G401.6 (cell line): Measurements from ENCODE around the gene SRRM4.

ENCODE experiments used
- FAIRE-seq: peaks from 2 replicates; lab custom pipeline; 2012; peaks lifted over from hg19 to GRCh38; lab: Jason Lieb, UNC

Gene SRRM4

DNA sequence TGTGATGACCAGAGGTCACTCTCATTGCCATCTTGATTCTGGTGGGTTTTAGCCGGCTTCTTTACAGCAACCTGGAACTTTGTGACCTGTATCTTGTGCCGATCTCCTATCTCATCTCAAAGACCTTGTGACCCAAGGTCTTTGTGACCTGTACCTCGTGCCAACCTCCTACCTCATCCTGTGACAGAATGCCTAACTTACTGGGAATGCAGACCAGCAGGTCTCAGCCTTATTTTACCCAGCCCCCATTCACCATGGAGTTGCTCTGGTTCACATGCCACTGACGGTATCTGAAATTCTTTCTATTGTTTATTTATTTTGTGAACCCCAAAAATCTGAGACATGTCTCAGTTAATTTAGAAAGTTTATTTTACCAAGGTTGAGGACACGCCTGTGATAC lies 189.9 kb downstream of the SRRM4 start:
- no peak for FAIRE-seq

DNA sequence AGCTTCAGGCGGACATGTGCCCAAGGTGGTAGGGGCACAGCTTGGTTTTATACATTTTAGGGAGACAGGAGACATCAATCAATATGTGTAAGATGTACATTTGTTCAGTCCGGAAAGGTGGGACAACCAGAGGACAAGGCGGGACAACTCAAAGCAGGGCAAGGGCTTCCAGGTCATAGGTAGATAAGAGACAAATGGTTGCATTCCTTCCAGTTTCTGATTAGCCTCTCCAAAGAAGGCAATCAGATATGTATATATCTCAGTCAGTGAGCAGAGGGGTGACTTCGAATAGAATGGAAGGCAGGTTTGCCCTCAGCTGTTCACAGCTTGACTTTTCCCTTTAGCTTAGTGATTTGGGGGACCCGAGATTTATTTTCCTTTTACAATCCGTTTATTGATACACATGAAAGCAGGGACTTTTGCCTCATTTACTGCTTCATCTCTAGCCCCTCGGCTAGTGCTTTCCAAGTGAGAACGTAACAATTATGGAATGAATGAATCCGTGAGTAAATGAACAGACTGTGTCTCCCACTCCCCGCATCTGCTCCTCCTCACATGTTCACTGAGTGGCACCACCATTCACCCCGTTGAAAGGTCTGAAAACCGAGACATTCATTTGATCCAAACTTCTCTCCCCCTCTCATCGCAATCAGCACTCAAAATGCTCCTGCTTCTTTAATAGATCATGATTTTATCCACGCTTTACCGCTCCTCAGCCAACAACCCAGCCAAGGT lies 190.5 kb downstream of the SRRM4 start:
- FAIRE-seq: no peak

DNA sequence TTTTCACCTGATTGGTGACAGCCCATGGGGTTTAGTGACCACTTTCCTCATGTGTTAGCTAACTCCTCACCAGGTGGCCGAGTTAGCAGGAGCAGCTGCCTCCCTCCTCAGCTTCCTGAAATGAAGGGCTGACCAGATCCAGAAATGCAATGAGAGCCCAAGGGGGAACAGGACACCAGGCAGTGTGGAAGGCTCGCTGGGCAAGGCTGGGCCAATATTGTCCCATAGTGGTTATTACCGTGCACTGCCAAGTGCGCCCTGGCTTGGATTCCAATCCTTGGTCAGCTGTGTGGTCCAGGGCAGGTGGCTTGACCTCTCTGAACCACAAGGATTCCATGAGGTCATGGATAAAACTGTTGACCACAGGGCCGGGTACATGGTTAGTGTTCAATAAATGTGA lies 193.7 kb downstream of the SRRM4 start:
- no peak for FAIRE-seq

DNA sequence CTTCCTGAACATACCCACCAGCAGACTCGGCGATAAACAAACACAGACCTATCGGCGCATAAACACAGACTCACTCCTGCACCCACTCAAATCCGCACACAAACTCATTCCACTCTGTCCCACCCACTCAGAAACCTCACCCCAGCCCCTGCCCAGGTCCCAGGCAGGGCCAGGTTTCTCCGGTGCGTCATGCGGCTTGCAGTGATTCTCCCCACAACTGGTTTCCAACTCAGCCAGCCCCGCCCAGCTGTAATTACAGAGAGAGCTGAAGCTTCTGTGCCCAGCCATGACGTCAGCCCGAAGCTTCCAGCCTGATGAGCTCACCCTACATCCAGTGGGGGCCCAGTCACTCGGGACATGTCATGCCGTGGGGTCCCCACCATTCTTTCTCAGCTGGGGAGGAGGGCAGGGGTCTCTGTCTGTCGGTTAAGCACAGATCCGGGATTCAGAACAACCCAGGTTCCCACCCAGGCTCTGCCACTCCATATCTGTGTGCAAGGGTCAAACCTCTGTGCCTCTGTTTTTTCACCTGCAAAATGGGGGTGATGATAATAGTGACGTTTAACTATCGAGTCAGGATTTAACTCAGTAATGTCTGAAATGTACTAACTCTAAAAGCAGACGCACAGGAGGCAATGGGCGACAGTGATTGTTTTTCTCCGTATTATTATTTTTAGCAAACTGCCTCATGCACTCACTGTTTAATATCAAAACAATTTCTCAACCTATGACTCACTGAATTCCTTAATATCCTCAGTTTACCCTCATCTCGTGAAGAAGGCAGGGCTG lies 195.1 kb downstream of the SRRM4 start:
- FAIRE-seq: no peak

DNA sequence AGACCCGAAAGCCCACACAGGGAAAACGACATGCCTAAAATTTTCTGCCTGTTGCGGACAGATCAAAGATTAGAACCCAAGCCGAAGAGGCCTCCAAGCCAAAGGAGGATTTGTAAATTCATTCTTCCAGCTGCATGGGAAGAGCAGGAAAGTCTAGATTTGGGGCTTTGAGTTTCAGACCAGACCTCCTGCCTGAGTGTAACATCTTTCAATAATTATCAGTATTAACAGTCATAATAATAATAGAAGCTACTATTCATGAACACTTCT lies 195.7 kb downstream of the SRRM4 start:
- no peak for FAIRE-seq

DNA sequence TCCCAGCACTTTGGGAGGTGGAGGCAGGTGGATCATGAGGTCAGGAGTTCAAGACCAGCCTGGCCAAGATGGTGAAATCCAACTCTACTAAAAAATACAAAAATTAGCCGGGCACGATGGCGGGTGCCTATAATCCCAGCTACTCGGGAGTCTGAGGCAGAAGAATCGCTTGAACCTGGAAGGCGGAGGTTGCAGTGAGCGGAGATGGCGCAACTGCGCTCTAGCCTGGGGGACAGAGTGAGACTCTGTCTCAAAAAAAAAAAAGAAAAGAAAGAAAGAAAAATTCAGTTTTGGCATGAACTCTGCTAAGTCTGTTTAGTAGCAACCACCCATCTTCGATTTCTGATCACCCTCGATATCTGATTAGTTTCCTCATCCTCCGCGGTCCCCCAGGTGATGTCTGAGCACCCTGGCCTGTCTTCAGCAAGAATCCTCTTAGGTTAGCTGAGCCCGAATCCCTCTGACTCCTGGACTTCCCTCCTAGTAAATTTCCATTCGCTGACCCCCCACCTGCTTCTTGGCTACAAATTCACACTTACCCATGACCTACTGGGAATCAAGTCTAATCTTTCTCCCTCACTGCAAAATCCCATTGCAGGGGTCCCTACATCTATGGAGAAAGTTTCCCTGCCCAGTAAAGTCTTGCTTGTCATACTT lies 196.5 kb downstream of the SRRM4 start:
- FAIRE-seq: no peak

DNA sequence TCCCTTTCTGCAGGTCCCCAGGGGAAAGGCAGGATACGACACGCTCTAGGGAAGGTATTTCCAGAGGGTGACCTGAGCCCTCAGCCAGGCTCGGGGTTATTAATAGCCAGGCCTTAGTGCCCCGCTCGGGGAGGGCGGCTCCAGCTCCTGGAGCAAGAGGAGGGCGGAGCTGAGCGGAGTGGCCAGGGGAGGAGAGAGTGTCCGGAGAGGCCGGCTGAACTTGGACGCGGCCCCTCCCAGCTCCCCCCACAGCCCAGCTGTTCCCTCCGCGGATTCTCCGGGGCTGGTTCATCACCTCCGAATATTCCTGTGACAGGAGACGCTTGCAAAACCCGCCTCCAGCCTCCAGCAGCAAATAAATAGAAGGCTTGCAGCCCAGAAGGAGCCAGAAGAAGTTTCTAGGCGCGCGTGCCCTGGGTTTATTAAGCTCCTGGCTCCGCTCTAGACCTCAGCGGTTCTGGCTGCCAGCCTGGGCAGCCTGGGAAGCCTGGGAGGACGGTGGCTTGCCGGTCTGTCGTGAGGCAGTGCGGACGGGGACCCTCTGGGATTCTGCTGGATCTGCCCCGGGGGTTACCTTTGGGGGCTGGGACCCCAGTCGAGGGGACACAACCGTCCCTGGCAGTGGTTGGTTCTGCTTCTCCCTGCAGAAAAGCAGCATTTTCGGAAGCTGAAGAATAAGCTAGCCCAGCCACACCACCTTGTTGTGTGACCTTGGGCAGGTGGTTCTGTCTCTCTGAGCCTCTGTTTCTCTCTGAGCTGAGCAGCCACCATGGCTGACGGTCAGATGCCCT lies 197.4 kb downstream of the SRRM4 start, which contains the start of gene HSPB8:
HSPB8 (plus strand) TSS at position 388 of the 791 bp plus-strand sequence; CDS start at position 770, 382 bp downstream.
- no peak for FAIRE-seq

DNA sequence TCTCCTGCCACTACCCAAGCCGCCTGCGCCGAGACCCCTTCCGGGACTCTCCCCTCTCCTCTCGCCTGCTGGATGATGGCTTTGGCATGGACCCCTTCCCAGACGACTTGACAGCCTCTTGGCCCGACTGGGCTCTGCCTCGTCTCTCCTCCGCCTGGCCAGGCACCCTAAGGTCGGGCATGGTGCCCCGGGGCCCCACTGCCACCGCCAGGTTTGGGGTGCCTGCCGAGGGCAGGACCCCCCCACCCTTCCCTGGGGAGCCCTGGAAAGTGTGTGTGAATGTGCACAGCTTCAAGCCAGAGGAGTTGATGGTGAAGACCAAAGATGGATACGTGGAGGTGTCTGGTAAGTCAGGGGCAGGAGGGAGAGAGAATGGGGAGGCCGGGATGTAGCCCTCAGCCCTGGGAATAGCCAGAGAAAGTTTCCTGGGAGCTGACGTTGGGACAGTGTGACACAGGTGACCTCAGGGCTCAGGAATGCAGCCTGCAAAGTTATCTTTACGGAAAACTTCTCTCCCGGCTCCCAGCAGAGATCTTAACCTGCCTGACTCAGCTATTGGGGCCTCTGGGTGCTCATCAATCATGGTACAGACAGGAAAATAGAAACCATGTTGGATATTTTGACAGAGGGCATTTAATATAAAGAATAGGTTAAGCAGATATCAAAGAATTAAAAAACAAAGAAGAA lies 198.1 kb downstream of the SRRM4 start:
- no peak for FAIRE-seq

DNA sequence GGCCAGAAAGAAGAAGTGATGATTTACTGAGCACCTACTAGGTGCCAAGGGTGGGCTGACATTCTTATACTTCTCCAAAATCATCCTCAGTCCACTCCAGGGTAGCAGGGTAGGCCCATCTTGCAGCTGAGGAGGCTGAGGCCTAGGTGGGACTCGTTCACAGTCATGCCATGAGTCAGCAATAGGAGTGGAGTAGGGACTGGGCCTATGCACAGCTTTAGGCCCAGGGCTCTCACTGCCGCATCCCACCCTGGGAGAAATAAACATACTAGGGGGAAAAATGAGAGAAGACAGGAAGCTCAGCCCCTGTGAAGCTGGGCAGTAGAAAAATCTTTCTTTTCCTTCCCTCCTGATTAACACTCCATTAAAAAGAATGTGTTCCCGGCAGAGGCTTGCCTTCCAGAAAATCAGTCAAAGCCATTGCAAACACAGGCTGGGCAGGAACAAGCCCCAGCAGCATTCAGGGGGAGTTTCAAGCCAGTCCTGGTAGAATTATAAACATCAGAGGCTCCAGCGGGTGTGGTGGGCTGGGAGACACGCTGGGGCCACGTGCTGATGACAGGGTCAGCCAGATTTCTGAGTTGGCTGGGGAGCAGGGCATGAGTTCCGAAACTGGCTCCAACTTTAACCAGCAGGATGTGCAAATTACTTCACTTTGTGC lies 199.2 kb downstream of the SRRM4 start:
- no peak for FAIRE-seq

DNA sequence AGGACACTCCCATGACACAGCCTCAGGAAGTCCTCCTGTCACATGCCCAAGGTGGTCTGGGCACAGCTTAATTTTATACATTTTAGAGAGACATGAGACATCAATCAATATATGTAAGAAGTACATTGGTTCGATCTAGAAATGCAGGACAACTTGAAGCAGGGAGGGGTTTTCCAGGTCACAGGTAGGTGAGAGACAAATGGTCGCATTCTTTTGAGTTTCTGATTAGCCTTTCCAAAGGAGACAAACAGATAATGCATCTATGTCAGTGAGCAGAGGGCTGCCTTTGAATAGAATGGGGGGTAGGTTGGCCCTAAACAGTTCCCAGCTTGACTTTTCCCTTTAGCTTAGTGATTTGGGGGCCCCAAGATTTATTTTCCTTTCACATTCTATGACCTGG lies 199.9 kb downstream of the SRRM4 start:
- FAIRE-seq: no peak

DNA sequence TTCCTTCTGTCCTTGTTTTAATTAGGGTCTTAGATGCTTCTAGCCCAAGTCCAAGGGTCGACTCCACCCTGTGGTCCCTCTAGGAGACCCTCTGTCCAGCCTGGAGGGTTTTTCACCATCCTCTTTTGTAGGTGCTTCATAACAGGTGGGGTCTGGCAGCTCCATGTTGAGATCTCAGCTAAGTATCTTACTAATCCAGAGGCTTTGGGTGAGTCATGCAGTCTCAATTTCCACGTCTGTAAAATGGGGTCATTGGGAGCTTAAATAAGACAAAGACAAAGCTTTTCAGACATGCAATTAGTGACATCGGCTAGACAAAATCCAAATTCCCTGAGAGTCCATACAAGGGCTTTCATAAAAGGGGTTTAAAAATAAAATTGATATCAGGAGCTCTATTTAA lies 200.6 kb downstream of the SRRM4 start:
- no peak for FAIRE-seq

DNA sequence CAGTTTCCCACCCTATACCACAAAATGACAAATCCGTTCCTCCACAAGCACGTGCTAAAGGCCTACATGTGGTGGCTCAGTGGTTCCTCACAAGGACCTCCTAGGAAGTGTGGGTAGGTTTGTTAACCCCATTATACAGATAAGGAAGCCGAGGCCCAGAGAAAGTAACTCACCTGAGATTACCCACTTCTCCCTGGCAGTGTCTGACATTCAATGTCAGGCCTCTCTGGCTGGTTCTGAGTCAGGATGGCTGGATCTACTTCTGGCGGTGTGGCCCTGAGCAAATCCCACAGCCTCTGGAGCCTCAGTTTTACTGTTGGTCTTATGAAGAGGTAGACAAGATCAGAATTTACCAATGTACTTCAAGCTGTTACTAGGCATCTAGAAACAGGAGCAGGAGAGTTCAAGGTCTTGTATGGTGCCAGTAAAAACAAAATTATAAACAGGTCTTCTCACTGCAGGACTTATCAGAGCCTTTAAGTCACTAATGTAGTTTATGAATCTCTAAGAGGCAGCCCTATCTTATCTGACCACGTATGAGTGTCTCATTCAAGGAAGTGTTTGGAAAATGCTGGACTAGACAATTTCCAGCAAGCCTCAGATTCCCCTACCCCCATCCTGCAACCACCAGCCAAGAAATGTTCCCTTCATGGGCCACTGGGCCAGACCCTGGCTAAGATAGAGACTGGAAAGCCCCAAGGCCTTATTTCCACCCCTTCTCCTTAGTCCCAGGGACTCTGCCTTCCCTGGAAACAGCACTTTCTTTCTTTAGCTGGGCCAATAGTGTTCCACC lies 201.6 kb downstream of the SRRM4 start:
- FAIRE-seq: no peak

DNA sequence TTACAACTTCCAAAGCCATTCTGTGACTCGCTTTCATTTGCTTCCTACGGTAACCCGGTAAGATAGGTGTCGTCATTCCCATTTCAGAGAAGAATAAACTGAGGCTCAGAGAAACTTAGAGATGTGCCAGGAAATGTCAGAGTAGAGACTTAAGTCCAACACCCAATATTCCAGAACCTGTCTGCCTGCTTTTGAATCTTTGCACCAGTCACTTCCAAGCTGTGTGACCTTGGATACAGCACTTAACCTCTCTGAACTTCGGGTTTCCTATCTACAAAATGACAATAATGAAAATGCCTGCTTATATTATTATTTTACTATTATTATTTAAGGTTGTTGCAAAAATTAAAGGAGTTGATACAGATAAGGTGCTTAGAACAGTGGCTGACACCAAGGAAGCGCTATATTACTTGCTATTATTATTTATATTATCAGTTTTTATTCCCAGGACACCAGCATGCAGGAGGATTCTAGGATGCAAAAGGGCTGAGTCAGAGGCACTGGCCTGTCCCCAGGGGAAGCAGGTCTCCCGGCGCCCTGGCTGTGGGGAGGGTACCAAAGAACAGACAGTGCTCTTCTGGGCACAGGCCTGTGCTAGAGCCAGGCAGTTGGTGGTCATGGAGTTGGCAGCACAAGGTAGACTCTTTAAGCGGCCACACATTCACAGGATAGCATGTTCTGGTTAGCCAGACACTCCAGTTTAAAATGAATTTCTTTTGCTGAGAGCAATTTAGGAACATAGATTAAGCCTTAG lies 202.8 kb downstream of the SRRM4 start:
- no peak for FAIRE-seq

DNA sequence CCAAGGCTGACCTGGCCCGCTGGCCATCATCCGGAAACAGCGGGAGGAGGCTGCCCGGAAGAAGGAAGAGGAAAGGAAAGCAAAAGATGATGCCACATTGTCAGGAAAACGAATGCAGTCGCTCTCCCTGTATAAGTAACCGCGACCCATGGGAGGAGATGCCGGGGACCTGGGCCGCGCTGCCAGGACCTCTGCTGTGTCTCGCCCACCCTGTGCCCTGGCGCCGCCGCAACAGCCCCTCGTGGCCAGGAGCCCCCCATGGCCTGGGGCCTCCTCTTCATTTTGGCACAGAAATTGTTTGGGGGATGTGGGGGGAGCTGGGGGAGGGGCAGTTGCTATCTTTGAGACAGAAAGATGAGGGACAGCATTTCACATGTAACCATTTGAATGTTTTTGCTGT lies 213.9 kb downstream of the SRRM4 start:
- no peak for FAIRE-seq

DNA sequence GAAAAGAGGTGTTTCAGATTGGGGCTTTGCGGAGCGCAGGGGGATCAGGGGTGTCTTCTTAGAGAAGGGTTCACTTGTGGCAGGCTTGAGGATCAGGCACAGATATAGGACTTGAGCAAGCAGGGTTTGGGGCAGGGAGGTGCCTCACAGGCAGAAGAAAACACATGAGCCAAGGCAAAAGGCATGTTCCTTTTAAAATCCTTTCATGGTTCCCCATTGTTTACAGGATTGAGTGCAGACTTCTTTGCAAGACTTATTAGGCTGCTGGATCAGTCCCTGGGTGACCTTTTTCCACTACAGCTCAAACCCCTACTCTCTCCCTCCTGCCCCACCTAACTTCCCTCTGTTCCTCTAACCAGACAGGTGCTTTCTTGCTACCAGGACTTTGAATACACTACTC lies 217.1 kb downstream of the SRRM4 start:
- FAIRE-seq: no peak

DNA sequence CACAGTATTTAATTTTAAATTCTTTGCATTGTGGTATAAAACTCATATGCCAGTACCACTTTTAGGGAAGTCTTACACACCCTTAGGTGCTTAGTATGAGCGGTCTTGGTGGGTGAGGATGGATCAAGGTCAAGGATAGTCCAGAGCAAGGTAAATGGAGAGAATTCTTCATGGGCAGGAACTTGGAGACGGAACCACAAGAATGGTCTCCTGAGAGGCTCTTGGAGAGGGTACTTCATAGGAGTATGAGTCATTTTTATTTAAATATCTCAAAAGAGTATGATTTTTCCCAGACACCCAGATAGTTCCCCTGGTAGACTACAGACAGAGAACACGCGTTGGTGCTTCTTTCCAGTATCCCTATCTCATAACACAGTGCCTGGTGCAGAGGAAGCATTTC lies 219.3 kb downstream of the SRRM4 start:
- FAIRE-seq: no peak

DNA sequence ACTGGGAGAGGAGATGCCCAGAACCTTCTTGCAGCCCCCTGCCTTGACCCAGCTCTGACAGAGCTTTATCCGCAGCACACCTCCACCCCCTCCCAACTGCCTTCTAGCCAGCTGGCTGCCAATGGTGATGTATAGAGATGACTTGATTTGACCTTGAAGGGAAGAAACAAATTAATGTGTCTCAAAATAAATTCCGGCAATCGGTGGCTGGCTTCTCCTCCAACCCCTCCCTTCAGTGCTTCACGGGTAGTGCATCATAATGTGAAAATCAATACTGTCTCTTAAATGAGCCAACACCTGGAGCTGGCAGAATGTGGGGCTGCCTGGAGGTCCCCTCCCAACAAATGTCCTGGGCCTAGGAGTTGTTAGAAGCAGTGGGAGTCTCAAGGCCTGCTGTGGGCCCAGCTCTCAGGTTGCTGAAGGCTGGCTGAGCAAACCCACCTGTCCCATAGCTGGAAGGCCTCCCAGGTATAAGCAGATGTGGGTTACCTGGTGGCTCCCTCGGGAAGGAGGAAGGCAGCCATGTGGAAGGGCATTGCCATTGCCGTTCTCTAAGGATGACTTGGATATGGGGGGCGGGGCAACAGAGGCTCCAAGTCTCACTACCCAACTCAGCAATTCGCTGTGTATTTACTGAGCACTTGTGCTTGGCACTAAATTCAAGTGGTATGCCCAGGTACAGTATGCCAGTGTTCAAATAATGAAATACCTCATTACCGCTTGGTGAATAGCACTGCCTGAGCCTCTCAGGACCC lies 220.6 kb downstream of the SRRM4 start:
- FAIRE-seq: no peak

DNA sequence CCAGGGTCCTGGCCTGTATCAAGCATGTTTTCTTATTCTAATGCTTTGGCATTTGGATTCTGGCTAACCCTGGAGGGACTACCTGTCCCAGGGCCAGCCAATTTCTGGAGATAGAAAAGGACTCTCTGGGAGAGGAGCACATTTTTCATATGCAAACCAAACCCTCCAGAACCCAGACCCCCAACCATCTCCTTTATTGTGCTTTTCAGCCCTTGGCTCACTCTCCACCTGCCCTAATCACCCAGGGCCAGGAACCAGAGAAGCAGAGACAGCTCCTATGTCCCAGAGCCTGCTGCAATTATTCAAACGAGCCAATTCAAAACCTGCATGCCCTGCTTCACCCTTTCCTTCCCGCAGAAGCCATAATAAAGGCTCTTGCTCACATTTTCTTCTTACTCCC lies 221.2 kb downstream of the SRRM4 start:
- FAIRE-seq: no peak

DNA sequence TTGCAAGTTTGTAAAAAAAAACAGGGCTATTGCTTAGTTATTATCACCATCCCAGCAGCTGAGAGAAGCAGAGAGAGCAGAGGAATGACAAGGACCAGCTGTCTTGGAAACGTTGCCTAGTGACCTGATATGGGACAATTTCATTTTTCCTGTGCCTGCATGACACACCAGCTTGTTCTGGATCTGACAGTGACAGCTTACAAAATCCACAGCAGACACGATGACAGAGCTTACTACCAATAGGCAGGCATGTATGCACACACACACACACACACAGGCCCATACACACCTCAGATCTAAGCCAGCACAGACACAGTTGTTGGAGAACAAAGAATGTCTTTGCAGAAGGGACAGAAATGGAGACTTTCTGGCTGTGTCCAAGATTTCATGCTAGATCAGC lies 222.8 kb downstream of the SRRM4 start:
- no peak for FAIRE-seq
